Stimulated activated naive CD8-positive, alpha-beta T cell treated with anti-CD3 and anti-CD28 coated beads, Interleukin-15, Interleukin-2, amounts not matched to agents 100 U/mL and 50 U/mL, for 24 hours (primary cell): Measurements from ENCODE around the gene RAB11FIP4.
A peak's percentile ranks its signal among the peaks of the same experiment; 100 is the strongest.

Experiments
- ATAC-seq: fragments of 150-1000 bp; cut with Tn5 transposase; one replicate; pipeline ENCODE4 v1.10.0; 2021
- DNase-seq: peaks from one replicate; pipeline ENCODE4 v3.0.0; 2021

RAB11FIP4 gene

DNA sequence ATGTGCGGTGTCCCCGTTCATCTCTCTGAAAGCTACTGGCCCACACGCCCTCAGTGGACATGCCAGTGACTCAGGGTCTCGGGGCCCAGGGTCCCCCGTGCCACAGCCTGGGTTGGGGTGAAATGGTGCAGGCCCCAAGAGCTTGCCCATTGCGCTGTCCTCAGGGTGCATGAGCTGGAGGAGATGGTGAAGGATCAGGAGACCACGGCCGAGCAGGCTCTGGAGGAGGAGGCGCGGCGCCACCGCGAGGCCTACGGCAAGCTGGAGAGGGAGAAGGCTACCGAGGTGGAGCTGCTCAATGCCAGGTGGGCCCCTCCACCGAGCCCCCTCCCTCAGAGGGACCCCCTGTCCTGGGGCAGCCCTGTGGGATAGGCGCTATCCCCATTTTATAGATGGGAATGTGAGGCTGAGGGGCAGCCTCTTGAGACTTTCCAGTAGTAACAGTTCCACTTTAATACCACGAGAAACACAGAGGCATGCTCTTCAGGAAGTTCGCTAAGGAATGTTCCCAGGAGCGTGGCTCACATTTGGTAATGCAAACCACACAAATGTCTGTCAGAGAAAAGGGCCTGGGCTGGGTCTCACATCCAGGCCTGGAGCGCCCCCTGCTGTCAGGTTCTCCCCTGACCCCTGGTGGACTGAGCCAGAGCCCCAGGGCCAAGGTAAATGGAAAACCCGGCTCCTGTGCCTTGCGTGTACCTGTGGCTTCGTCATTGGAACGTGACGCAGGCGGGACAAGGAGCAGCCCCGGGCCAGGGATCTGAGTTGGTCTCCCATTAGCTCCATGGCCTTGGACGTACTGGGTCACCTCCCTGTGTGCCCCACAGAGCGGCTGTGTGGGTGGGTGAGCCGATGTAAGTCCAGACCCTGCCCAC is 133.7 kb downstream of the RAB11FIP4 start:
- ATAC-seq (peak; percentile 63), DNase-seq (peak; percentile 94)

DNA sequence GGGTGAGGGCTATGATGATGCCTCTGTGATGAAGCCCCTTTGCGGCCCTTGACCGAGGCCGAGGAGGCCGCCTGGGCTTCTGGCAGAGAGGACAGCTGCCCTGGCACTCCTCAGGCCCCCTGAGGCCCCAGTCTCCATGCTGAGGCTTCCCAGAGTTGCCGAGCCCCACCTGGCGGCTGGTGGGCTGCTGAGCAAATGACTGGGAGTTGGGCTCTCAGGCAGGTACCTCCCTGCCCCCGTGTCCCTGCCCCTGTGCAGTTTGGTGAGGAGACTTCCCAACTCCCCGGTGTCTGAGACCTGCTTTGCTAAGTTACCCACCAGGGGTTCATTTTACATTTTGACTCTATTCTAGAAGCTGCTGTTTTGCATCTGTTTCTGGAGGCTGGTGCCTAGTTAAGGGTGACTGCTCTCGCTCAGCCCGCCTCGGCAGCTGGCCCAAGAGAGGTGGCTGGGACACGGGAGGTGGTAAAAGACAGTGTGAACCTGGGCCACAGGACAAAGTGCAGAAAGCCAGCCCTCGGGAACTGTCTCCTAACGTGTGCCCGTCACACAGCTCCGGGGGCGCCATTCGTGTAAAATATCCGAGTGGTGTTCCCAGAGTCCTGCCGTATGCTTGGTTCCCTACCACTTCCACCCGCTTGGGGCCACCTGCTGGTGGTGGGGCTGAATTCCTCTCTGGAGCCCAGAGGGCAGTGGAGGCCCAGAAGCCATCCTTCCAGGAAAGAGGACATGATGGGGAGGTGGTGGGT is 134.5 kb downstream of the RAB11FIP4 start:
- ATAC-seq (no peak), DNase-seq (no peak)

DNA sequence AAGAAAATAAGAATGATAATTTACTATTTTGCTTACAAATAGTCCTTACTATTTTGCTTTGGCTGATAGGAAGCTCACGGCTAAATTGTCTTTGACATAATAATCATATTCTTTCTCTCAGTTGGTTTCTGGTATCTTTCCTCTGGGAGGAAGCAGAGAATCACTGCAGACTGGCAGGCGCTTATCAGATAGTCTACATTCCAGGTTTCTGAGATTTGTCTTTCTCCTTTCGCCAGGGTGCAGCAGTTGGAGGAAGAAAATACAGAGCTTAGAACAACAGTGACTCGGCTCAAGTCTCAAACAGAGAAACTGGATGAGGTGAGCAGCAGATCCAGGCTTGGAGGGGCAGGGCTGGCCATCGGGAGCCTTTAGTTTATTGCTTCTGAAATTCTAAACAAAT is 136.1 kb downstream of the RAB11FIP4 start:
- DNase-seq (no peak), ATAC-seq (no peak)

DNA sequence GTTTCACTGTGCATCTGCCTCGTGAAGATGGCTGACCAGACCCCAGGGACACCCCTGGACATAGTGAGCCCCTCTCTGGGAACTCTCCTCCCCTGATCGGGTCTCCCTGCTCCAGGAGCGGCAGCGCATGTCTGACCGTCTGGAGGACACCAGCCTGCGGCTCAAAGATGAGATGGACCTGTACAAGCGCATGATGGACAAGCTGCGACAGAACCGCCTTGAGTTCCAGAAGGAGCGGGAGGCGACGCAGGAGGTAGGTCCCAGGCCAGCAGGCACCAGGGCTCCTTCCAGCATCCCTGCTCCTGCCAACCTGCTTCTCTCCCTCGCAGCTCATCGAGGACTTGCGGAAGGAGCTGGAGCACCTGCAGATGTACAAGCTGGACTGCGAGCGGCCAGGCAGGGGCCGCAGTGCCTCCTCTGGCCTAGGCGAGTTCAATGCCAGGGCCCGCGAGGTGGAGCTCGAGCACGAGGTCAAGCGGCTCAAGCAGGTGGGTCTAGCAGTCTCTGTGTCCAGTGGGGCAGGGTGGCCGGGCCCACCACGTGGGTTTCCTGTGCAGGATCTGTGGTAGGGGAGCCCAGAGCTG is 136.9 kb downstream of the RAB11FIP4 start:
- no peak for DNase-seq
- no peak for ATAC-seq

DNA sequence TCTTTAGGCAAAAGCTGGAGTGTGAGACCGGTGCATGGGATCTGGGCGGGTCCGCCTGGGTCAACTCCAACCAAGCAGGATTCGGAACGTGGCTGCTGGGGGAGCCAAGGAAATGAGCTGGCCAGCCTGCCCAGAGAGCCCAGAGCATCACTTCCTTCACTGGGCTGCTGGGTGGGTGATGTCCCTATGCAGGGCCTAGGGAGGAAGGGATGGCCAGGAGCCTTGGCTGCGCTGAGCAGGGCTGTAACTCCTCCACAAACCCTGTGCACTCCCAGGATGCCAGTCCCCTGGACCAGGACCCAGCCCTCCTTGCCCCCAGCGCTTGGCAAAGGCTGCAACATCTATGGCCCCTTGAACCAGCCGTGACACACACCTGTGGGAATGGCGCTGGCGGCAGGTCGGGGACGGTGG is 138.4 kb downstream of the RAB11FIP4 start:
- ATAC-seq, result no peak
- DNase-seq, result no peak

DNA sequence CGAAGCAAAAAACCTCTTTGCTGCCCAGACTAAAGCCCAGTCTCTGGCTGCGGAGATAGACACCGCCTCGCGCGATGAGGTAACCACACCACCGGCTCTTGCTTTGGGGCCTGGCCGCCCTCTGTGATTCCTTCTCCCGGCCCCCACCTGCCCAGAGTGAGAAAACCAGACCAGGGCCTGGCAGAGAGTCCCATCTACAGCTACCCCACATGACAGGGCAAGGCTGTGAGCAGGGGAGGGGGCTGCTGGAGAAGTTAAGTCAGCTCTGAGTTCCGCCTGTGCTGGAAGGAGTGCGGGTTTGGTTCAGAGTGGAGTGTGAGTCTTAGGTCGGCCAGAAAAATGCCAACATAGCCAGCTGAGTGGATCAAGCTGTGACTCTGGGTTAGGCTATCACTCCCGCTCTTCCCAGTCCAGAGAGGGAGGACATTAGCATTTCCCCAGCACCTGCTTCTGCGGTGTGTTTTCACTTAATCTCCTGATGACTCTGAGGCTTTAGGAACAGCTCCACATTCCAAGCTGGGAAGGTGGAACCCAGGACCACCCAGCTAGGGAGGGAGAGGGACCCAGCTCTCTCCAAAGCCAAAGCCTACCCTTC is 139.0 kb downstream of the RAB11FIP4 start:
- ATAC-seq (no peak), DNase-seq (no peak)

DNA sequence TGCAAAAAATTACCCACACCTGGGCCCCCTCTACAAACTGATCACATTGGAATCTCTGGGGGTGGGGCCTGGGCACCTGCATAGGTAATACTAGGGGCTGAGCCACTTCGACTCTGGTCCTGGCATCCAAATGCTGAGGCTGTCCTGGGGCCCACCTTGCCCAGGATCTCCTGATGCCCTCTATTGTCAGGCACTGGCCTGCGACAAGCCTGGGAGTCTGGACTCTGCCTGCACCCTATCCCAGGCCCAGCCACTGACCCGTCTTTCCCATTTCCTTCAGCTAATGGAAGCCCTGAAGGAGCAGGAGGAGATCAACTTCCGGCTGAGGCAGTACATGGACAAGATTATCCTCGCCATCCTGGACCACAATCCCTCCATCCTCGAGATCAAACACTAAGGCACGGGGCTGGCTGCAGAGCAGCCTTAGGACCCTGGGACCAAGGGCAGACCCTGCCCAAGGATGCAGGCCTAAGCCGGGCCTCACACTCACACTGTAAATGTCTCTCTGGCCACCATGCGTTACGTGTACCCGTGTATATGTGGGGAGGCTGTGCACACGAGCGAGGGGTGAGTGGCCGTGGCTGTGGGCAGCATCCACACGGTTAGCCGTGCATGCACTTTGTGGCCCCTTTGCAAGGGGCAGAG is 140.0 kb downstream of the RAB11FIP4 start:
- no peak for DNase-seq
- no peak for ATAC-seq

DNA sequence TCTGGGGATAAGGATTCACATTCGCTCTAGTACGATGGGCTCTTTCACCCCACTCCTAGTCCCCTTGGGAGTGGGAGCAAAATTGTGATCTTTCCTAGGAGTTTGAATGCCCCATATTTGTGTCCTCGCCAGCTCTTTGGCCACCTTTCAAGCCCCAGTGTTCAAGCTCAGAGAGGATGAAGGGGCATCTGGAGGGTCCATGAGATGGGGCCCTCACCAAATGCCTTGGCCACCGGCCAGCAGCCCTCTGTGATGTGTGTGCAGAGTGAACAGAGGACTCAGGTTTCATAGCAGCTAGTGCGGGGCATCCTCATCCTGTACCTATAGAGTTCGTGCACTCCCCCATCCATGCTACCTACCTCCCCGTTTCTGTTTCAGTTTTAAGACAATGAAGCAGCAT is 140.6 kb downstream of the RAB11FIP4 start:
- DNase-seq (no peak), ATAC-seq (no peak)

DNA sequence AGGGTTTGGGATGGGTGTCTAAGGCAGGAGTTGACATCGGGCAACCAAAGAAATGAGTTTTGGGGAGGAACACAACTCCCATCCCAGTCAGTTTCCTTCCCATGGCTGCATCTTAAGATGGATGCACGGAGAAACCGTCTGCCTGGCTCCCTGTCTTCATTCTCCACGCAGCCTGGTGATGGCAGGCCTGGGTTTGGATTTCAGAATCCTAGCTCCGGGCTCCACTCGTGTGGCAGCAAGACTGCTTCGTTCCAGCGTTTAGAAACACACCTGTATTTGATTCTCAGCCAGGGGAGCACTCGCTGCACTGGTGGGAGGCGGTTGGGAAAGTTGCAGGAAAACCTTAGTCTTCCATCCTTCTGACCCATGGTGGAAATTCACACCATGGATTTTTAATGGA is 141.1 kb downstream of the RAB11FIP4 start:
- ATAC-seq (no peak), DNase-seq (no peak)

DNA sequence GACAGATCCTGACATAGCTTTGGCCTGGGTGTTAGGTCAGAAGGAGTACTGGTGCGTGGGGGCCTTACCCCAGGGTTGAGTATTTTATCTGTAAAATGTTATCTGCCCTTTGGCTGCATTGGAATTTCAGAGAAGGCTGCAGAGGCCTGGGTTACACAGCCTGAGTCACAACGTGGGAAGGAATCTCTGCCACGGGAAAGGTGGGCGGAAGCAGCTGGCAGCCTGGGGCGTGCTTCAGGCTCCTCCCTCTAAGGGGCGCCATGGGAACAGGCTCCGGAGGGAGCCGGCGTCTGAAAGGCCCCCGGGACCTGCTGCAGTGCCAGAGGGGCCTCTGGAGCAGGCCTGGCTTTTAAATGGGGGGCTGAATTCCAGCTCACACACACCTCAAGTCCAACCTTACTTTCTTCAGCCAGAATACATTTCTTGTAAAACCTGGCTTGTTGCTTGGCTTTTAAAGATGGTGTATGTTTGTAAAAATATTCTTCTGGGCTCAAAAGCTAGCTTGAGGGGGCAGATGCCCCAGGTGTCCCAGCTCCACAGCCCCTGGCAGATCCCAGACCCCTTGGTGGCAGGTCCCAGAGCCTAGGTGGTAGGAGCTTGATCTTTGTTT is 142.2 kb downstream of the RAB11FIP4 start:
- DNase-seq (peak; percentile 65), ATAC-seq (peak; percentile 39)

DNA sequence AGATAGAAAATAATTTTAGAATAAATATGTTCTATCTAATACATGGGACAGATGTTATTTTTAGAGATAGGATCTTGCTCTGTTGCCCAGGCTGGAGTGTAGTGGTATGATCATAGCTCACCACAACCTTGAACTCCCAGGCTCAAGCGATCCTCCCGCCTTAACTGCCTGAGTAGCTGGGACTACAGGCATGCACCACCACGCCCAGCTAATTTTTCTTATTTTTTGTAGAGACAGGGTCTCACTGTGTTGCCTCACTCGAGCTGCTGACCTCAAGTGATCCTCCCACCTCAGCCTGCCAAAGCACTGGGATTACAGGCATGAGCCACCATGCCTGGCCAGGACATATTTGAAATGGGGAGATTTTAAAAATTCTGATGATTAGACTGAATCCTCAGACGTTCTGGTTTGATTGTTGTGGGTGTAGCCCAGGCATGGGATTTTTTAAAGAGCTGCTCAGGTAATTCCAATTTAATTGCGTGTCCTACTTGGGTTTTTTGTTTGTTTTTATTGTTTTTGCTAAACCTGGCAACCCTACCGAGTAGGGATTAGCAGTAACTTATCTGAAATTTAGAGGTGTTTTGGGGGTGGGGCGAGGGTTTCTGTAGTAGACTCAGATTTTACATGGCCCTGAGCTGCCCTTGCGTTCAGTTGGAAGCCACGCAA is 142.9 kb downstream of the RAB11FIP4 start:
- DNase-seq (no peak), ATAC-seq (no peak)

DNA sequence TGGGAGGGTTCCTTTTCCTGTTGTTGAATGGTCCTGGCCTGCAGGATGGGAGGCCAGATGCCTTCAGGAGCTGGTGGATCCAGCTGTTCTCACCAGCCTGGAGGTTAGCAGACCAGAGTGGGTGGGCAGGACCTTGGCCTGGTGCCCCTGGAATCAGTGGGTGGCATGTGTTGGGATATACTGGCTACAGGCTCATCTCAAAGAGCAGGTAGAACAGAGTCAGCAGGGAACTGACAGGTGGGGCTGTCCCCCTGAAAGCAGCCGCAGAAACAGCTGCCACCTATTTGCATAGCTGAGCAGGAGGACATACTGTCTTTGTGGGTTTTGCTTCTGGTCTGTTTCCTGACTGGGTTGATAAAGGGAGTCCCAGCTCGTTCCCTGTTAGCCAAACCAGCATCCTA is 144.1 kb downstream of the RAB11FIP4 start:
- ATAC-seq (peak; percentile 93), DNase-seq (peak; percentile 56)

DNA sequence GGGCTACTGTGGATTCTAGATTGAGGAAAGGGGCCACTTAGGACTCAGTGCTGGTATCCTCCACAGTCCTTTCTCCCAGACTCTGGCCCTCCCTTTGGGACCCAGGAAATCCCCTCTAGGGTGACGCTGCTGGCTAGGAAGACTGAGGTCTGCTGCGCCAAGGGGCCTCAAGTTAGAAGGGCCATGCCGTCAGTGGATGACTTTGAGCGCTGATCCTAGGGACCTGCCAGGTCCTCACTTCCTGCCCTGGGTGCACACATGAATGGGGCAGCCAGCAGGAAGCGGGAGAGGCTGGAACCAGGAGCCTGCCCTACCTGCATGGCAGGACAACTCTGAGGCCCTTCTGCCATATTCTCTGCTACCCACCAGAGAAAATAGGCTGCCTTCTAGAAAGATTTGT is 145.0 kb downstream of the RAB11FIP4 start:
- ATAC-seq, result no peak
- DNase-seq, result no peak

DNA sequence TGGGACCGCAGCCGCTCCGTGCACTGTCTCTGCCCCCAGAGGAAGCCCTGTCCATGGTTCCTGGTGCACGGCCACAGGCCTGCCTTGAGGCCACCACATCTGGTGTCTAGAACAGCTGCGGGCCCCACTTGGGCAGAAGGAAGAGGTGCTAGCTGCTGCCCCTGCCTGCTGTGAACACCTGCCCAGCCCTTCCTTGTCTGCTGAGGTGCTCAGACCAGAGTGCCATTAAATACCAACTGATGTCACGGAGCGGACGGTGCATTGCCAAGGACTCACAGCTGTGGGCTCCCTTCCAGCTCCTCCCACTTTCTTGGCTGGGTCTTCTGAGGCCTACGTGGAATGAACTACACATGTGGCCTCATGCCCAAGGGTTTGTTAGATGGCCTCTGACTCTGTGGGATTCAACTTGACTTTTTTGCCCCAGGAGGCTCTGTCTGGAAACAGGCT is 146.1 kb downstream of the RAB11FIP4 start:
- ATAC-seq, result no peak

DNA sequence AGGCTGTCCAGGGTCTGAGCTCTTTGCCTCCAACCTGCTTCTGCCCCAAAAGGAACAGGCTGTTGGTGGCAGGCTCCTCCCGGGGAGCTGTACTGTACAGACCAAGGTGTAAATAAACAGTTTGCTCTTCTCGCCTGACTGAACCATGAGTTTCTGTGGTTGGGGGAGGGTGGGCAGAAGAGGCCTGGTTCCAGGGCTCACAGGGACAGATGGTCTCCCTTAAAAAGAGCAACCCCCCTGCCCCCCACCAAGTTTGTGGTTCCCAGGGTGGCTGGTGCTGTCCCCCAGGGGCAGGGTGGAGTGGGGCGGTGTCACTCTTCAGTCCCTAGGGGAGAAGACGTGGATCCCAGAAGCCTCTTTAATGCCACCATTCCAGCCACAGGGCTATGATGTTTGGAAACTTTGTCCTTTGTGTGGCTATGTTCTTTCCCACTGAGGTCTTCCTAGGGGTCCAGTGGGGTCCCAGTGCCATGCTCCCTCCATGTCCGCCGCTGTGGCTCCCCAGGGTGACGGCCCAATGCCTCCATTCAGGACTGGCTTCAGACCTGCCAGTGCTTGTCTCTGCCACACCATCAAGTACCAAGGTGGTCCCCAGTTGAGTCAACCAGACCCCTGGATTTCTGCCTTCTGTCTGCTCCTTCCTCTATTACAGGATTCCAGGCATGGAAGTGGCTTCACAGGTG is 146.7 kb downstream of the RAB11FIP4 start:
- ATAC-seq (no peak), DNase-seq (no peak)

More for the DNA sequence above, 146.1 kb downstream of the RAB11FIP4 start:
- DNase-seq, result no peak

DNA sequence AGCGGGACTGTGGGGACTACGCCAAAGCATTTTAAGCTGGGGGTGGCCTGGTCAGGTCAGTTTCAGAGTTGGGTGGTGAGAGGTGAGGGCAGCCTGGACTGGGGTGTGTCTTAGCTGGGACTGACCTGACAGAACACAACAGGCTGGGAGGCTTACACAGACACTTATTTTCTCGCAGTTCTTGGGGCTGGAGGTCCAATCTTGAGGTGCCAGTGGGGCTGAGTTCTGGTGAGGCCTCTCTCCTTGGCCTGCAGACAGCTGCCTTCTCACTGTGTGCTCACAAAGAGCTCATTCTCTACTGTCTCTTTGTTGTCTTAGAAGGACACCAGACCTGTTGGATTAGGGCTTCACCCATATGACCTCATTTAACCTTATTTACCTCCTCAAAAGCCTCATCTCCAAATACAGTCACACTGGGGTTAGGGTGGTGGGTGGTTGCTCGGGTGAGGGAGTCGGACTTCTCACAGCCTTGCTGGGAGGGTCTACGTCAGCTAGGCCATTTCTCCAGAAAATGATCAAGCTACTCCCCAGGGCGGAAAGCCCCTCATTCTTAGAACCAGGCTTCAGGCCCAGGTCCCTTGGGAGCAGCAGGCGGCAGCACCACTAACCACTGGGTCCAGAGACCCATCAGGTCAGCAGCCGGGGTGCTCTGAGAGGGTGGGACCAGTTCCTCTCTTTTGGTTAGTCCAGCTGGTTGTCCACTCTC is 149.3 kb downstream of the RAB11FIP4 start:
- ATAC-seq (no peak), DNase-seq (no peak)

DNA sequence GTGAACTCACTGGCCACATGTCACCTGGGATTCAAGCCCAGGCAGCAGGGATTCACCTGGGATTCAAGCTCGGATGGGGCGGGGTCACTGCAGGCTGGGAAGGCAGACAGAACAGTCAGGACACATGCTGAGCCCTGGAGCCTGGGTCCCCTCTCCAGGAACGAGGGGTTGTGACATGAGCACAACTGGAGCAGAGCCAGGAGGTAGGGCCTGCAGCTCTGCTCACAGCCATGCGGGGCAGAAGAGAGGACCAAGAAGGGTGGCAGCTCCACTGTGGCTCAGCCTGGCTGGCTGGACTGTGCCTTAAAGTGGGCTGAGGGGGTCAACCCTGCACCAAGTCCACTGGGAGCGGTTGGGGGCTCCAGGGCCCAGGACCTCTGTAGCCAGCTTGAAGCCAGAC is 150.1 kb downstream of the RAB11FIP4 start:
- DNase-seq, result no peak
- ATAC-seq, result no peak

DNA sequence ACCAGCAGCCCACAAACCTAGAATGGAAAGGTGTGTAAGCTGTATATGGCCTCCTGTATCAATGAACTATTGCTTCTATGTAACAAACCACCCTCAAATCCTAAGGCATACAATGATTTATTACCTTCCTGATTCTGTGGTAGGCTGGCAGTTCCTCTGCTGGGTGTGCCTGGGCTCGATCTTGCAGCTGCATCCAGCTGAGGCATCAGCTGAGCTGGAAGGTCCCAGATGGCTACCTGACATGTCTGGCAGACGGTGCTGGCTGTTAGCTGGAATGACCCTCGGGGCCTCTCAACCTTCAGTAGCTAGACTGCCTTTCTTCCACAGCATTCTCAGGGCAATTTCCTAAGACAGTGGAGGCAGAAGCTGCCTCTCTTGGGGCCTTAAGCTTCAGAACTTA is 152.7 kb downstream of the RAB11FIP4 start:
- ATAC-seq, result no peak
- no peak for DNase-seq

DNA sequence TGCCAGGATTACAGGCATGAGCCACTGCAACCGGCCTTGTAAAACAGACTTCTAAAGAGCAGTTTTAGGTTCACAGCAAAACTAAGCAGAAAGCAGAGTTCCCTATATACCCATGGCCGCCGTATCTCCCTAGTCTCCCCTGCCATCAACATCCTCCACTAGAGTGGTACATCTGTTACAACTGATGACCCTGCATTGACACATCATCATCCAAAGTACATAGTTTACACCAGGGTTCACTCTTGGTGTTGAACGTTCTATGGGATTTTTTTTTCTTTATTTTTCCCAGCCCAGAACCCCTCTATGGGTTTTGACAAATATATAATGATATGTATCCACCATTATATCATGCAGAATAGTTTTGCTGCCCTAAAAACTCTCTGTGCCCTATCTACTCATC is 155.2 kb downstream of the RAB11FIP4 start:
- no peak for ATAC-seq

DNA sequence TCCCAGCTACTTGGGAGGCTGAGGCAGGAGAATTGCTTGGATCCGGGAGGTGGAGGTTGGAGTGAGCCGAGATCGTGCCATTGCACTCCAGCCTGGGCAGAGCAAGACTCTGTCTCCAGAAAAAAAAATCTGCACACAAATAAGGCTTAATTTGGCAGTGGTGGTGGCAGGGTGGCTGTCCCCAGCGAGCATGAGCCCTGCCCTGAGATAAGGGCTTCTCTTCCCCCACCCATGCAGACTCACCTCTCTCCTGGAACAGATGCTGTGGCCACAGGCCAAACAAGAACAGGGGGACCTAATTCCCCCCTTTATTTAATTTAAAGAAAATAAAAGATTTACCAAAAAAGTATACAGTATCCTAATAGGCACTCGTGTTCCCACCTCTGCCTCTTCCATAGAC is 157.2 kb downstream of the RAB11FIP4 start:
- ATAC-seq, result no peak
- peak; percentile 24 for DNase-seq

More for the DNA sequence above, 155.2 kb downstream of the RAB11FIP4 start:
- no peak for DNase-seq
